ENCODE results near the gene TLX3.
A peak's percentile ranks its signal among the peaks of the same experiment; 100 is the strongest.

TLX3 gene

DNA sequence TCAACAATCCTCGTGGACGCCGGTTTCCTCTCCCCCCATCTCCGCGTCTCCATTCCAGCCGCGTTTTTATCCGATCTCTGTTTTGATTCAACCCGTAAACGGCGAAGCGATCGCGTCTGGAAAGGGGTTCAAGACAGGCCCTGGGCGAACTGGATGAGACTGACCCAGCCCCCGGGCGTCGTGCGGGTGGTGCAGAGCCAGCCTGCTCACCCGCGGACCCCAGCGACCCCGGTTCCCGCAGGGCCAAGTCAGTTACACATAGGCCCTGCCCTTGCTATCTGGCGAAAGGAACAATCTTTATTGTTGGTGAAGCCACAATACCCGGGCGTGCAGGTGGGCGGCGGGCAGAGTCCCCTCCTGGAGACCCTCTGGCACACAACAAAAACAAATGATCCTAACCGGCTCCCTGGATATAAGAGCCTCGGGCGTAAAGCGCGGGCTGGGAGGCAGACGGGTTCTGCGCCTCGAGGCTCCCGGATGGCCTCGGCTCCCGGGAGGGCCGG is 1.8 kb downstream of the TLX3 start:
- Histone ChIP-seq H3K36me3 (ENCODE audit: insufficient read depth, low read length) (no peaks in the 10 kb centered on the region), H3K9me3 (ENCODE audit: control insufficient read depth, insufficient read depth, low read length) (no peaks in the 10 kb centered on the region), H3K4me1 (ENCODE audit: insufficient read depth, low read length) (peaks cover 8% of the 10 kb centered on the region), H3K9ac (ENCODE audit: low read depth, low read length) (peak overlapping the region; percentile 29; the same call in 1 of the 2 replicates)

DNA sequence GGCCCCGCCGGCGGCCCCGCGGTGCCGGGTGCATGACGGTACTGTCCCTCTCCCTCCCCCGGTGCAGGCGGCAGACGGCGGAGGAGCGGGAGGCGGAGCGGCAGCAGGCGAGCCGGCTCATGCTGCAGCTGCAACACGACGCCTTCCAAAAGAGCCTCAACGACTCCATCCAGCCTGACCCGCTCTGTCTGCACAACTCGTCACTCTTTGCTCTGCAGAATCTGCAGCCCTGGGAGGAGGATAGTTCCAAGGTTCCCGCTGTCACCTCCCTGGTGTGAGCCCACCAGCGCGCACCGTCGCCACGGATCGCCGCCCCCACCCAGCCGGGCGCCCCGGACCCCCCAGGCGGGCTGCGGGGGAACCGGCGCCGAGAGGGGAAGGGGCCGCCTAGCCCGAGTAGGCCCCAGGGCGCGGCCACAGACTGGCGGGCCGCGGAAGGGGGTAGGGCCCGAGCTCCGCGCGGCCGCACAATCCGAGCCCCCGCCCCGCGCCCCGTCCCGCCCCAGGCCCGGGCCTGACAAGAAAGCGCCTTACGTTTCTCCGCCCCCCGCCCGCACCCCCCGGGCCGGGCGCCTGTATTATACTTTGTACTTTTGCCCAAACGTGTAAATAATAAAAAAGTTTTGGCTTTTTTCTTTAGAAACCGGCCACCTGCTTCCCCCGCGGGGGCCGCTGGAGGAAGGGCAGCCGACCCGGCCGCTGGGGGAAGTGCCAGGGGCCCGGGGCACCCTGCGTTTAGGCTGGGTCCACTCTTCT is 2.5 kb downstream of the TLX3 start:
- Histone ChIP-seq H3K4me1 (ENCODE audit: insufficient read depth, low read length) (peaks cover 8% of the 10 kb centered on the region), H3K9me3 (ENCODE audit: control insufficient read depth, insufficient read depth, low read length) (no peaks in the 10 kb centered on the region), H3K9ac (ENCODE audit: low read depth, low read length) (peak overlapping the region; percentile 39; the same call in 1 of the 2 replicates), H3K36me3 (ENCODE audit: insufficient read depth, low read length) (no peaks in the 10 kb centered on the region)

DNA sequence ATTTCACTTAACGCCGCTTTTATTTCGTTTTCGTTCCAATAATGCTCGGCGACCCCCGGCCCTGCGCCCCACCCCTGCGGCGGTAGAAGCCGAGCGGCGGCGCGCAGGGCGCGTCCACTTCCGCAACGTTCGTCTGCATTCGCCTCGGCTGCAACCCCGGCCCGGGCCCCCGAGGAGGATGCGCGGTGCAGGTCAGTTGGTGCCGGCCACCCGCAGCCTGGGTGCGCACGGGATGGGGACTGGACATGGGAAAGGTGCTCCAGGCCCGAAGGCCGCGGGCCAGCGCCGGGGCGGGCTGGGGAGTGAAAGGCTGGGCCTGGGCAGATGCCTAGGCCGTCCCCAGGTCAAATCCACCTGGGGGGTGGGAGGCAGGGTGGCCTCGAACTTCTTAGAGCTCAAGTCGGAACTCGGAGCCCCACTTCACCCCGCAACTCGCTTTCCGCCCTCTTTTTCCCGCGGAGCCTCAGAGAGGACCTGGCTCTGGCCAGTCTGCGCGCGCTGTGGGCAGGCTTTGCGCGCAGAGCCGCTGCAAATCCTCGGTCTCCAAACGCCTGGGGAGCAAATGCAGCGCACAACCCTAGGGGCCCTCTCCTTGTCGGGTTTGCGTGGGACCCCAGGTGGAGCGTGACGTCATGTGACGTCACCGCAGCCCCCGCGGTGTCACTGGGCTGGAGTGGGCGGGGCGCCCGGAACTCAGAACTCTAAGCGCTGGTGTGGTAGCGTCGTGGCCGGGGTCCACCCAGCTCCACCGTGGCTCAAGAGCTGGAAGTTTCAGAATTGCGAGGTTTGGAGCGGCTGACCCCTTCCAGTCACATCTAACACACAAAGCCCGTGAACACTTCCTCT is 3.3 kb downstream of the TLX3 start:
- H3K9ac ChIP-seq (ENCODE audit: low read depth, low read length): peak overlapping the region; percentile 39; the same call in 1 of the 2 replicates
- no peaks in the 10 kb centered on the region for H3K9me3 ChIP-seq (ENCODE audit: control insufficient read depth, insufficient read depth, low read length)
- H3K36me3 ChIP-seq (ENCODE audit: insufficient read depth, low read length): no peaks in the 10 kb centered on the region
- H3K4me1 ChIP-seq (ENCODE audit: insufficient read depth, low read length): peaks cover 8% of the 10 kb centered on the region

DNA sequence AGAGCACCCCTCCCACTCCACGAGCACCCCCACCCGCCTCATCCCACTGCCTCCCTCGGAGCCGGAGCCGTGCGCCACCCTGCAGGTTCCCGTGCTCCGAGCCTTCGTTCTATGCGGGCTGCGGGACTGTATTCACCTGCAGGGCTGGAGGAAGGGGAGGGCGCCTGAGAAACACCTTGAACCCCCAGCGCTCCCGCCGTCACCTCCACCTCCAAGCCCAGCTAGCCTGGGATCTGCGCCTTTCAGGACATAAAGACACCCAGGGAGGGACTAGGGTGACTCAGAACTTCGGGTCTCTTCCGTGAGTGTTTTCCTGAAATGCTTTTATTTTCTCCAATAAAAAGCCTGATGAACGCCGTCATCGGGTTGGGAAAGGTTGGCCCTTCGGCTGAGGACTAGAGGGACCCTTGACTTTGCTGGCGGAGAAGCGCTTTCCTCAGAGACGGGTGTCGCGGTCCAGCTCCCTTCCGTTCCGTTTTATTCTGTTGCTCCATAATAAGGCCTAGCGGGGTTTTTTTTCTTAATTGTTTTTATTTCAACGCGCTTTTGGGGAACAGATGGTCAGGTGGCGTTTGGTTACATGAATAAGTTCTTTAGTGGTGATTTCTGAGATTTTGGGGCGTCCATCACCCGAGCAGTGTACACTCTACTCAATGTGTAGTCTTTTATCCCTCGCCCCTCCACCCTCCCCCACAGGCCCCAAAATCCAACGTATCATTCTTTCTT is 4.6 kb downstream of the TLX3 start:
- Histone ChIP-seq H3K4me1 (ENCODE audit: insufficient read depth, low read length) (peaks cover 6% of the 10 kb centered on the region), H3K36me3 (ENCODE audit: insufficient read depth, low read length) (no peaks in the 10 kb centered on the region), H3K9me3 (ENCODE audit: control insufficient read depth, insufficient read depth, low read length) (no peaks in the 10 kb centered on the region), H3K9ac (ENCODE audit: low read depth, low read length) (no peak overlapping the region; the same call in 1 of the 2 replicates)

DNA sequence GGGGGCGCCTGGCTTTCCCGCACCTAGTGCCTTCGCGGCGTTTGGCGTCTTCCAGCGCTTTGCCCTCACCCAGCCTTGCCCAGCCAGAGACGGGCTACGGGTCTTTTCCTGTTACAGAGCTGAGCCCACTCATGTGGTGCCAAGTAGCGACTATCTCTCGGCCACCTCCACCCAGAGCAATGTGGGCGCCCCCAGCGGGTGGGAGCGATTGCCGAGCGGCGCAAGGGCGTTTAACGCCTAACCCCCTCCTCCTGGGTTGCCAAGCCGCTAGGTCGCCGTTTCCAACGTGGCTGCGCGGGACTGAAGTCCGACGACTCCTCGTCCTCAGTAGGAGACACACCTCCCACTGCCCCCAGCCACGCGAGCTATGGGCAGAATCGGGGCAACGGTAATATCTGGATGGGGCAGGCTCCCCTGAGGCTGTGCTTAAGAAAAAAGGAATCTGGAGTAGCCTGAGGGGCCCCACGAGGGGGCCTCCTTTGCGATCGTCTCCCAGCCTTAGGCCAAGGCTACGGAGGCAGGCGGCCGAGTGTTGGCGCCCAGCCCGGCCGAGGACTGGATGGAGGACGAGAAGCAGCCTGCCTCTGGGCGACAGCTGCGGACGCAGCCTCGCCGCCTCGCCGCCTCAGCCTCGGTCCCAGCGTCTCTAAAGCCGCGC is 5.8 kb downstream of the TLX3 start:
- peaks cover 6% of the 10 kb centered on the region for H3K4me1 ChIP-seq (ENCODE audit: insufficient read depth, low read length)
- no peaks in the 10 kb centered on the region for H3K36me3 ChIP-seq (ENCODE audit: insufficient read depth, low read length)
- H3K9me3 ChIP-seq (ENCODE audit: control insufficient read depth, insufficient read depth, low read length): no peaks in the 10 kb centered on the region
- no peak overlapping the region; the same call in 1 of the 2 replicates for H3K9ac ChIP-seq (ENCODE audit: low read depth, low read length)

DNA sequence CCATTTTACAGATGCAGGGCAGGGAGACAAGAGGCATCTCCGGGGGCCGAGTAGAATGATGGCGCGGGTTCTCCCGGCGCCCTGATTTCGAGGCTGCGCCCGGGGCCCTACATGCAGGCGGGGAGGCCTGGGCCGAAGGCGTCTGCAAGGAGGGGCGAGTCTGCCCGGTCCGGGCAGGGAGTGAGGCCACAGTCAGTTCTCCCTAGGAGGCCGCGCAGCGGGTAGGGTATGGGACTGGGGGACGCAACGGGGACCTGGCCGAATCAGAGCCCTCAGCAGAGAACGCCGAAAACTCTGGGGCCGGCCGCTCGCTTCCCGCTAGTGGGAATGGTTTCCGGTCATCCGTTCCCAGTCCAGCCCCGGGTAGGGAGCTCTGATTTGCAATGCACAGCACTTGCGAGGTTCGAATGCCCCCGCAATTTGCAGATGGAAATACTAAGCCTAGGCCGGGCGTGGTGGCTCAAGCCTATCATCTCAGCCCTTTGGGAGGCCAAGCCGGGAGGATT is 6.4 kb downstream of the TLX3 start:
- Histone ChIP-seq H3K9ac (ENCODE audit: low read depth, low read length) (no peak overlapping the region; the same call in 1 of the 2 replicates), H3K36me3 (ENCODE audit: insufficient read depth, low read length) (no peaks in the 10 kb centered on the region), H3K4me1 (ENCODE audit: insufficient read depth, low read length) (peaks cover 6% of the 10 kb centered on the region), H3K9me3 (ENCODE audit: control insufficient read depth, insufficient read depth, low read length) (no peaks in the 10 kb centered on the region)

DNA sequence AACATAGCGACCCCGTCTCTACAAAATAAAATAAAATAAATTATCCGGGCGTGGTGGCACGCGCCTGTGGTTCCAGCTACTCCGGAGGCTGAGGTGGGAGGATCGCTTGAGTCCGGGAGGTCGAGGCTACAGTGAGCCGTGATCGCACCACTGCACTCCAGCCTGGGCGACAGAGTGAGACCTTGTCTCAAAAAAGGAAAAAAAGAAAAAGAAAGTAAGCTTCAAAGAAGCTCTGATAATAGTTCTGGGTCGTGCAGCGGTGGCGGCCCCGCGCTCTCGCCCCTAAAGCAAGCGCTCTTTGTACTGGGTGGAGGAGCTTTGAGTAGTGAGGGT is 6.8 kb downstream of the TLX3 start:
- Histone ChIP-seq H3K9ac (ENCODE audit: low read depth, low read length) (no peak overlapping the region; the same call in 1 of the 2 replicates), H3K4me1 (ENCODE audit: insufficient read depth, low read length) (peaks cover 6% of the 10 kb centered on the region), H3K36me3 (ENCODE audit: insufficient read depth, low read length) (no peaks in the 10 kb centered on the region), H3K9me3 (ENCODE audit: control insufficient read depth, insufficient read depth, low read length) (no peaks in the 10 kb centered on the region)

DNA sequence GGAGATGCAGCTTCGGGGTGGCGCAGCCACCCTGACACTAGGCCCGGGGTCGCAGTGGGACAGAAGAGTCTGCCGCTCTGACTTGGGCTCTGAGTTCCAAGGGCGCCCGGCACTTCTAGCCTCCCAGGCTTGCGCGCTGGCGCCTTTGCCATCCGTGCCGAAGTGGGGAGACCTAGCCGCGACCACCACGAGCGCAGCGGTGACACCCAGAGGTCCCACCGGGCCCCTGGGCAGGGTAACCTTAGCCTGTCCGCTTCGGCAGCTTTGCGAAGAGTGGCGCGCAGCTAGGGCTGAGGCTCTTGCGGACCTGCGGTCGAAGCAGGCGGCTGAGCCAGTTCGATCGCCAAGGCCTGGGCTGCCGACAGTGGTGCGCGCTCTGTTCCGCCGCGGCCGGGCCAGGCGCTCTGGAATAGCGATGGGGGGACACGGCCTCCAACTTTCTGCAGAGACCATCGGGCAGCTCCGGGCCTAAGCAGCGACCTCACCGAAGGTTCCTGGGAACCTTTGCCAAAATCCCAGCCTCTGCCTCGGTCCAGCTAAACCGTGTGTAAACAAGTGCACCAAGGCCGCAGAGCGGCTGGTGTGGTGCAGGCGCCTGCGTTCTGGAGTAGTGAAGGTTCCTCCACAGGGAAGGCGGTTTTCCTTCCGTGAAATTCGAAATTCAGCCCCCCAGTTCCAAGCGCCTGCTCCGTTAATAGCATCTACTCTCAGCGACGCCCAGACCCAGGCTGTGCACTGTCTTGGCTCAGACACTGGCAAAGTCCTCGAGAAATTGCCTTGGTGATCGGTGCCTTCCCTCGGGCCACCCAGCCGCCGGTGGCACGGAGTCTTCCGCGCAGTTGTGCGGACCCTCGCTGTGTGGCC is 7.4 kb downstream of the TLX3 start:
- Histone ChIP-seq H3K4me1 (ENCODE audit: insufficient read depth, low read length) (peaks cover 6% of the 10 kb centered on the region), H3K36me3 (ENCODE audit: insufficient read depth, low read length) (no peaks in the 10 kb centered on the region), H3K9ac (ENCODE audit: low read depth, low read length) (peak overlapping the region; percentile 9; the same call in 1 of the 2 replicates), H3K9me3 (ENCODE audit: control insufficient read depth, insufficient read depth, low read length) (no peaks in the 10 kb centered on the region)

DNA sequence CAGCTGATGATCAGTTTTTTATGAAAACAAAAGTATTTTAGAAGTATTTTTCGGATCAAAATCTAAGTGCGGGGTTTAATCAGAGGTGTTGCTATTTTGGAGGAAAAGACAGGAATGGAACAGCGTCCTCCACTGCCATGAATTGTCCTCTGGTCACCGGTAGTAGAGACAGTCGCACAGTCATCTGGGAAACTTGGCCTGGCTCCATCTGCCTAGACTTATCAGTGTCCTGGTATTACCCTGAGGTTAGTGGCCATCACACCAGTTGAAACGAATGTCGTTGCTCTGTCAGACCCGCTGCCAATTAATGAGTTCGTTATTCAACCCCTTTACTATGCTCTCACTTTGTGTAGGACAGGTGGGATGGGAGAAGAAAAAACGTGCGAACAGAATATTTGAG is 8.2 kb downstream of the TLX3 start:
- H3K9me3 ChIP-seq (ENCODE audit: control insufficient read depth, insufficient read depth, low read length): no peaks in the 10 kb centered on the region
- no peak overlapping the region for H3K9ac ChIP-seq (ENCODE audit: low read depth, low read length)
- H3K4me1 ChIP-seq (ENCODE audit: insufficient read depth, low read length): peaks cover 6% of the 10 kb centered on the region
- no peaks in the 10 kb centered on the region for H3K36me3 ChIP-seq (ENCODE audit: insufficient read depth, low read length)

DNA sequence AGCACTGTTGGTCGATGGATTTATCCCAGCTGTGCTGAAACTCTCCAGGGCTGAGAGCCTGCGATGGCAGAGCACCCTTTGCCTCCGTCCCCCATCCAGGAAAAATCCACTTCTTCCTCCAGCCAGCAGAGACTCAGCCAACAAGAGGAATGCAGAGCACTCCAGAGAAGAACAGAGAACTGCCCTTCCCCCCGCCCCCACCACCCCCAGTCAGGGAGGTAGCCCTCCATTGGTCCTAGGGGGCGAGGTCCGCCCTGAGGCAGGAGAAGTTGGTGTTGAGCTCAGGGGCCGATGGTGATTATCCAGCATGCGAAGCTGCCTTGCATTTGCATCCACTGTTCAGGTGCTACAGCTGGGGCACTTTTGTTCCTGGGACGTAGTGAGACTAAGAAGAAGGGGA is 9.0 kb downstream of the TLX3 start:
- Histone ChIP-seq H3K9ac (ENCODE audit: low read depth, low read length) (no peak overlapping the region; the same call in 1 of the 2 replicates), H3K4me1 (ENCODE audit: insufficient read depth, low read length) (peaks cover 3% of the 10 kb centered on the region; the same call in 1 of the 2 replicates), H3K9me3 (ENCODE audit: control insufficient read depth, insufficient read depth, low read length) (no peaks in the 10 kb centered on the region), H3K36me3 (ENCODE audit: insufficient read depth, low read length) (no peaks in the 10 kb centered on the region)

DNA sequence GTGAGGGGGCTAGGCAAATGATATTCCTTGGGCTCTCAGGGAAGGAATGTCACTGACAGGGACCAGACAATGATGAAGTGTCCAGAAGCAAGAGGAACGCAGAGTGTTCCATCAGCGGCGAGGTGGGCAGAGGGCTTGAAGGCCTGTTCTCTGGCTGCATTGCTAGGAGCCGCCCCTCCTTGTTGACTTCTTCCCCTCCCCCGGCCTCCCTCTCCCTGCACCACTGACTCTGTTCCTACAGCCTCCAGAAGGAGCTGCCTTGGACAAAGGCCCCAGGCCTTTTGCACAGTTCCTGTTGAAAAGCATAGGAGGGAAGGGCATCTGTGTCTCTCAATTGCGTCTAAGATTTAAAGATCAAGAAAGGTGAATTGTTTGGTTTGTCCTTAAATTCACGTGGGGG is 12.4 kb downstream of the TLX3 start:
- H3K9ac ChIP-seq (ENCODE audit: low read depth, low read length): no peak overlapping the region
- H3K9me3 ChIP-seq (ENCODE audit: control insufficient read depth, insufficient read depth, low read length): no peaks in the 10 kb centered on the region
- H3K4me1 ChIP-seq (ENCODE audit: insufficient read depth, low read length): peaks cover 3% of the 10 kb centered on the region; the same call in 1 of the 2 replicates
- no peaks in the 10 kb centered on the region for H3K36me3 ChIP-seq (ENCODE audit: insufficient read depth, low read length)

DNA sequence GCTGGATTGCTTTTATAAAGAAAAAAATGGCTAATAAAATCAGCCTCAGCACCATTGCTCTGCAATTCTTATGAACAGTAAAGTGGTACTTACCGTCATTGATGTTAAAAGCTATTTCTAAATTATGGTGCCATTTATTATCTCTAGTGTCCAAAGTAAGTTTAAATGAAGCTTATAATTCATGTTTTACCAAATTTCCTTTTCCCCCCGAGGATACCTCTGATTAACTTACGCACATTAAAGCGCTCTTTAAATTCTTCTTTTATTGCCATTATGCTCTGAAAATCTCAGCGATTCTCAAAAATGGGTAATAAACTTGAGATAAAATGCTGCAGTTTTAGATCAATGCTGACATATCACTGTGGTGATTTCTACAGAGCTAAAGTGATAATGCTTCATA is 13.5 kb downstream of the TLX3 start:
- H3K9ac ChIP-seq (ENCODE audit: low read depth, low read length): no peak overlapping the region
- H3K9me3 ChIP-seq (ENCODE audit: control insufficient read depth, insufficient read depth, low read length): no peaks in the 10 kb centered on the region
- no peaks in the 10 kb centered on the region for H3K36me3 ChIP-seq (ENCODE audit: insufficient read depth, low read length)
- H3K4me1 ChIP-seq (ENCODE audit: insufficient read depth, low read length): peaks cover 3% of the 10 kb centered on the region; the same call in 1 of the 2 replicates

DNA sequence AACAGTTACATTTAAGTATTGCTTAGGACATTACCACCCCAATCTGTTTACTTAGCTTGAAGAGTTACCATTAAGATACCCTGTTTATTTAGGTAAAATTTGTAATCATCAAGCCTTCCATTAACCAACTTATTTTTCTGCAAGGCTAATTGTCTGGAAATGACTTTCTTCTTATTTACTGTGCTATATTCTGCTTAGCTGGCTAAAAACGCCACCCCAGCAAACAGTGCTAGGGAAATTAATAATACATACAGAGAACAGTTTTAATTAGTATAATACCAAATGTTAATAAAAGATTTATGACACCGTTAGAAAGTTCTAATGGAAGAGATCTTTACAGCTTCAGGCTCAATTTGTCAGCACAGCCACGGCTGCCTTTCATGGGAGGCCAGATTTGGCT is 14.0 kb downstream of the TLX3 start:
- Histone ChIP-seq H3K4me1 (ENCODE audit: insufficient read depth, low read length) (no peaks in the 10 kb centered on the region), H3K36me3 (ENCODE audit: insufficient read depth, low read length) (no peaks in the 10 kb centered on the region), H3K9ac (ENCODE audit: low read depth, low read length) (no peak overlapping the region), H3K9me3 (ENCODE audit: control insufficient read depth, insufficient read depth, low read length) (no peaks in the 10 kb centered on the region)

All from ES-I3 (cell line).